Measurements from ENCODE around the gene TENM4.

GRCh38 chr11:79390923-79391322, 49.9 kb downstream of the TENM4 start:
- TF ChIP-seq, protein P1, sequence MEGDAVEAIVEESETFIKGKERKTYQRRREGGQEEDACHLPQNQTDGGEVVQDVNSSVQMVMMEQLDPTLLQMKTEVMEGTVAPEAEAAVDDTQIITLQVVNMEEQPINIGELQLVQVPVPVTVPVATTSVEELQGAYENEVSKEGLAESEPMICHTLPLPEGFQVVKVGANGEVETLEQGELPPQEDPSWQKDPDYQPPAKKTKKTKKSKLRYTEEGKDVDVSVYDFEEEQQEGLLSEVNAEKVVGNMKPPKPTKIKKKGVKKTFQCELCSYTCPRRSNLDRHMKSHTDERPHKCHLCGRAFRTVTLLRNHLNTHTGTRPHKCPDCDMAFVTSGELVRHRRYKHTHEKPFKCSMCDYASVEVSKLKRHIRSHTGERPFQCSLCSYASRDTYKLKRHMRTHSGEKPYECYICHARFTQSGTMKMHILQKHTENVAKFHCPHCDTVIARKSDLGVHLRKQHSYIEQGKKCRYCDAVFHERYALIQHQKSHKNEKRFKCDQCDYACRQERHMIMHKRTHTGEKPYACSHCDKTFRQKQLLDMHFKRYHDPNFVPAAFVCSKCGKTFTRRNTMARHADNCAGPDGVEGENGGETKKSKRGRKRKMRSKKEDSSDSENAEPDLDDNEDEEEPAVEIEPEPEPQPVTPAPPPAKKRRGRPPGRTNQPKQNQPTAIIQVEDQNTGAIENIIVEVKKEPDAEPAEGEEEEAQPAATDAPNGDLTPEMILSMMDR (IDR thresholded peaks at IDR 0.05): no peak
- TF ChIP-seq EP300 (IDR thresholded peaks at IDR 0.05): no peak
